ENCODE results near the gene HNRNPUL1.

Gene HNRNPUL1

GRCh38 chr19:41235480-41235879, 28.7 kb upstream of the HNRNPUL1 start:
- Histone ChIP-seq H3K9me3 (ENCODE audit: control insufficient read depth, low read length) (no peaks in the 10 kb centered on the region), H3K4me1 (ENCODE audit: control insufficient read depth, insufficient read depth, low read length, poor library complexity, severe bottlenecking) (no peaks in the 10 kb centered on the region), H3K36me3 (ENCODE audit: control insufficient read depth, insufficient read depth, low read length) (peaks cover 97% of the 10 kb centered on the region), H3K27ac (ENCODE audit: low read depth, low read length, severe bottlenecking) (no peak overlapping the region), H3K4me3 (ENCODE audit: extremely low read depth, insufficient read depth, low read length, poor library complexity, severe bottlenecking) (no peak overlapping the region)
- 90 to 100% methylated on average over 1 to 2 of the region's 4 CpGs for WGBS, 2 experiments (ENCODE audit: insufficient coverage in 2 of 2)

GRCh38 chr19:41238244-41238643, 25.9 kb upstream of the HNRNPUL1 start:
- 94 to 96% methylated on average over 5 to 8 of the region's 10 CpGs for WGBS, 2 experiments (ENCODE audit: insufficient coverage in 2 of 2)

GRCh38 chr19:41239363-41239762, 24.8 kb upstream of the HNRNPUL1 start:
- 97 to 98% methylated on average over 9 of the region's 9 CpGs for WGBS, 2 experiments (ENCODE audit: insufficient coverage in 2 of 2)
- H3K4me1 ChIP-seq (ENCODE audit: control insufficient read depth, insufficient read depth, low read length, poor library complexity, severe bottlenecking) = no peaks in the 10 kb centered on the region
- H3K36me3 ChIP-seq (ENCODE audit: control insufficient read depth, insufficient read depth, low read length) = peaks cover 99% of the 10 kb centered on the region
- H3K9me3 ChIP-seq (ENCODE audit: control insufficient read depth, low read length) = no peaks in the 10 kb centered on the region
- H3K27ac ChIP-seq (ENCODE audit: low read depth, low read length, severe bottlenecking) = no peak overlapping the region
- H3K4me3 ChIP-seq (ENCODE audit: extremely low read depth, insufficient read depth, low read length, poor library complexity, severe bottlenecking) = no peak overlapping the region

More at GRCh38 chr19:41238244-41238643, 25.9 kb upstream of the HNRNPUL1 start:
- Histone ChIP-seq H3K4me3 (ENCODE audit: extremely low read depth, insufficient read depth, low read length, poor library complexity, severe bottlenecking) (no peak overlapping the region), H3K4me1 (ENCODE audit: control insufficient read depth, insufficient read depth, low read length, poor library complexity, severe bottlenecking) (no peaks in the 10 kb centered on the region), H3K9me3 (ENCODE audit: control insufficient read depth, low read length) (no peaks in the 10 kb centered on the region), H3K27ac (ENCODE audit: low read depth, low read length, severe bottlenecking) (no peak overlapping the region), H3K36me3 (ENCODE audit: control insufficient read depth, insufficient read depth, low read length) (peaks cover 99% of the 10 kb centered on the region)

GRCh38 chr19:41239961-41240574, 24.1 kb upstream of the HNRNPUL1 start:
- H3K36me3 ChIP-seq (ENCODE audit: control insufficient read depth, insufficient read depth, low read length) = peaks cover 100% of the 10 kb centered on the region

GRCh38 chr19:41241859-41242258, 22.3 kb upstream of the HNRNPUL1 start:
- 96 to 97% methylated on average over 2 to 4 of the region's 5 CpGs for WGBS, 2 experiments (ENCODE audit: insufficient coverage in 2 of 2)
- H3K9me3 ChIP-seq (ENCODE audit: control insufficient read depth, low read length) = no peaks in the 10 kb centered on the region
- H3K4me1 ChIP-seq (ENCODE audit: control insufficient read depth, insufficient read depth, low read length, poor library complexity, severe bottlenecking) = no peaks in the 10 kb centered on the region
- no peak overlapping the region for H3K4me3 ChIP-seq (ENCODE audit: extremely low read depth, insufficient read depth, low read length, poor library complexity, severe bottlenecking)
- peaks cover 100% of the 10 kb centered on the region for H3K36me3 ChIP-seq (ENCODE audit: control insufficient read depth, insufficient read depth, low read length)
- H3K27ac ChIP-seq (ENCODE audit: low read depth, low read length, severe bottlenecking) = no peak overlapping the region

More at GRCh38 chr19:41239961-41240574, 24.1 kb upstream of the HNRNPUL1 start:
- WGBS, 2 experiments (ENCODE audit: insufficient coverage in 2 of 2) = 94 to 98% methylated on average over 2 of the region's 2 CpGs
- no peak overlapping the region for H3K4me3 ChIP-seq (ENCODE audit: extremely low read depth, insufficient read depth, low read length, poor library complexity, severe bottlenecking)
- H3K9me3 ChIP-seq (ENCODE audit: control insufficient read depth, low read length) = no peaks in the 10 kb centered on the region
- H3K27ac ChIP-seq (ENCODE audit: low read depth, low read length, severe bottlenecking) = no peak overlapping the region
- no peaks in the 10 kb centered on the region for H3K4me1 ChIP-seq (ENCODE audit: control insufficient read depth, insufficient read depth, low read length, poor library complexity, severe bottlenecking)

DNA sequence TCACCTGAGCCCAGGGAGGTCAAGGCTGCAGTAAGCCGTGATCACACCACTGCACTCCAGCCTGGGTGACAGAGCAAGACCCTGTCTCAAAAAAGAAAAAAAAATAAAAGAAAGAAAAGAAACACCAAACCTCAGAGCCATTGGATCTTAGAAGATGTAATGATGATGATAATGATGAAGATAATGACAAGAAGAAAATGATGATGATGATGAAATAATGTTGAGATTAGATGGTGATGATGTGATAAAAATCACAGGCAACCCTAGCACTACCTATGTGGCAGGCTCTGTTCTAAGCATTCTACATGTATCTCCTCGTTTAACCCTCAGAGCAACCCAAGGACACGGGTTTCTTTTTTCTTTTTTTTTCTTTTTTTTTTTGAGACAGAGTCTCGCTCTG, 20.1 kb upstream of the HNRNPUL1 start:
- no peaks in the 10 kb centered on the region for H3K4me1 ChIP-seq (ENCODE audit: control insufficient read depth, insufficient read depth, low read length, poor library complexity, severe bottlenecking)
- WGBS, 2 experiments (ENCODE audit: insufficient coverage in 2 of 2) = 100% methylated on average over 1 to 2 of the region's 4 CpGs
- no peaks in the 10 kb centered on the region for H3K9me3 ChIP-seq (ENCODE audit: control insufficient read depth, low read length)
- H3K27ac ChIP-seq (ENCODE audit: low read depth, low read length, severe bottlenecking) = no peak overlapping the region
- no peak overlapping the region for H3K4me3 ChIP-seq (ENCODE audit: extremely low read depth, insufficient read depth, low read length, poor library complexity, severe bottlenecking)
- H3K36me3 ChIP-seq (ENCODE audit: control insufficient read depth, insufficient read depth, low read length) = peaks cover 96% of the 10 kb centered on the region

GRCh38 chr19:41245843-41246242, 18.3 kb upstream of the HNRNPUL1 start:
- H3K4me1 ChIP-seq (ENCODE audit: control insufficient read depth, insufficient read depth, low read length, poor library complexity, severe bottlenecking) = no peaks in the 10 kb centered on the region
- H3K9me3 ChIP-seq (ENCODE audit: control insufficient read depth, low read length) = no peaks in the 10 kb centered on the region
- 100% methylated on average over 1 to 3 of the region's 3 CpGs for WGBS, 2 experiments (ENCODE audit: insufficient coverage in 2 of 2)
- H3K4me3 ChIP-seq (ENCODE audit: extremely low read depth, insufficient read depth, low read length, poor library complexity, severe bottlenecking) = no peak overlapping the region
- peaks cover 96% of the 10 kb centered on the region for H3K36me3 ChIP-seq (ENCODE audit: control insufficient read depth, insufficient read depth, low read length)
- no peak overlapping the region for H3K27ac ChIP-seq (ENCODE audit: low read depth, low read length, severe bottlenecking)

DNA sequence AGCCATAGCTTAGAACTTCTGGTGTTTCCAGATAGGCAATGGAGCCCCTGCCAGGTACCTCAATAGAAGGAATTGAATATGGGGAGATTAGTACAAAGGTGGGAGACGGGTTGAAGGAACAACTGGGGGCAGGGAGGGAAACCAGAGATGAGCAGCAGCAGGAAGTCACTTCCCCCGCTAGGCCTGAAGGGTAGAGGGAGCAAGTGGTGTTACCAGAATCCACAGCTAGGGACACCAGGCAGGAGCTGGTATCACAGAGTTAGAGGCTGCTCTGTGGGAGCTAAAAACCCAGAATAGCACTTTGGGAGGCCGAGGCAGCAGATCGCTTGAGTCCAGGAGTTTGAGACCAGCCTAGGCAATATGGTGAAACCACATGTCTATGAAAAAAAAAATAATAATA, 15.3 kb upstream of the HNRNPUL1 start:
- peaks cover 93% of the 10 kb centered on the region for H3K36me3 ChIP-seq (ENCODE audit: control insufficient read depth, insufficient read depth, low read length)
- H3K4me3 ChIP-seq (ENCODE audit: extremely low read depth, insufficient read depth, low read length, poor library complexity, severe bottlenecking) = no peak overlapping the region
- no peaks in the 10 kb centered on the region for H3K4me1 ChIP-seq (ENCODE audit: control insufficient read depth, insufficient read depth, low read length, poor library complexity, severe bottlenecking)
- WGBS, 2 experiments (ENCODE audit: insufficient coverage in 2 of 2) = 95% methylated on average over 2 to 4 of the region's 4 CpGs
- no peak overlapping the region for H3K27ac ChIP-seq (ENCODE audit: low read depth, low read length, severe bottlenecking)
- no peaks in the 10 kb centered on the region for H3K9me3 ChIP-seq (ENCODE audit: control insufficient read depth, low read length)

DNA sequence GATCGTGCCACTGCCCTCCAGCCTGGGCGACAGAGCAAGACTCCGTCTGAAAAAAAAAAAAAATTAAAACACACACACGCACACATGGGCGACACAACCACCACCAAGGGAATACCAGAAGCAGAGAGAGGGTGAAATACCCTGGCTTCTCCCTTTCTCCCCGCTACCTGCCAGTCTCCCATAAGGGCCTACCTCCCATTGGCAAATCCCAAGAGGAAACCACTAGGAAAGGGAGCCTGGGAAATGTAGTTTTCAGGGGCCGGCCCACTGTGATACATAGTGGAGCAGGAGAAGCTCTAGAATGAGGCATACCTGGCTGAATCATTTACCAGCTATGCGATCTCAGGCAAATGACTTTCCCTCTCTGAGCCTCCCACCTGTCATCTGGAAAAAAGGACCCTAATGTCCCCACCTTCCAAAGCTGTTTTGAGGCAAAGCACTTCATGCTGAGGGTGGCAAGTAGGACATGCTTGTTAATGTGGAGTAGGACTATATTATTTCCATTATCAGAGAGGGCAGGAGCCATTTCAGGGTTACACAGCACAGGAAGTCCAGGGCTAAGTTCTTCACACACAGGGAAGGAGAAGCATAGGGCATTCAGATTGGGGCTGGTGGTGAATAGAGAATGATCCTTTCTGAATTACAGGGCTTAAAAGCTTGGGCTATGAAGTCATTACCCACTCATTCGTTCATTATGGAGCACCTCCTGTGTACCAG, 14.3 kb upstream of the HNRNPUL1 start:
- Histone ChIP-seq H3K27ac (ENCODE audit: low read depth, low read length, severe bottlenecking) (no peak overlapping the region), H3K4me3 (ENCODE audit: extremely low read depth, insufficient read depth, low read length, poor library complexity, severe bottlenecking) (no peak overlapping the region), H3K4me1 (ENCODE audit: control insufficient read depth, insufficient read depth, low read length, poor library complexity, severe bottlenecking) (no peaks in the 10 kb centered on the region), H3K36me3 (ENCODE audit: control insufficient read depth, insufficient read depth, low read length) (peaks cover 93% of the 10 kb centered on the region), H3K9me3 (ENCODE audit: control insufficient read depth, low read length) (no peaks in the 10 kb centered on the region)
- 97% methylated on average over 3 to 4 of the region's 9 CpGs for WGBS, 2 experiments (ENCODE audit: insufficient coverage in 2 of 2)

DNA sequence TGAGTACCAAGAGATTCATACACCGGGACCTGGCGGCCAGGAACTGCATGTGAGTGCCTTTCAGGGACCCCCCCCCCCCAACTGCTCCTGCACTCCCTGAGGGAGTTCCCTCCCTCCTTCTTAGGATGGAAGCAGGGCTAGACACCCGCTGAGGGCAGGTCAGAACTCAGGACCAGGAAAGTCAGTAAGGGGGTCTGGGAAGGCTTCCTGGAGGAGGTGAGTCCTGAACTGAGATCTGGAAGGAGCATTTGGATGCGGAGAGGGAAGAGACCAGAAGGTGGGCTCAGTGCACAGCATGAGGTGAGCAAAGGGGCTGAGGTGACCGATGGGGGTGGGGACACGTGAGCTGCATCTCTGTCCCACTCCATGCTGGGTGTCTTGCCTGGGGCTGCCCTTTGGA, 10.5 kb upstream of the HNRNPUL1 start:
- WGBS, 2 experiments (ENCODE audit: insufficient coverage in 2 of 2) = 86 to 93% methylated on average over 5 of the region's 6 CpGs
- Histone ChIP-seq H3K27ac (ENCODE audit: low read depth, low read length, severe bottlenecking) (no peak overlapping the region), H3K4me1 (ENCODE audit: control insufficient read depth, insufficient read depth, low read length, poor library complexity, severe bottlenecking) (no peaks in the 10 kb centered on the region), H3K36me3 (ENCODE audit: control insufficient read depth, insufficient read depth, low read length) (peaks cover 95% of the 10 kb centered on the region), H3K9me3 (ENCODE audit: control insufficient read depth, low read length) (no peaks in the 10 kb centered on the region), H3K4me3 (ENCODE audit: extremely low read depth, insufficient read depth, low read length, poor library complexity, severe bottlenecking) (no peak overlapping the region)

- Histone ChIP-seq H3K27ac (ENCODE audit: low read depth, low read length, severe bottlenecking) (no peak overlapping the region), H3K36me3 (ENCODE audit: control insufficient read depth, insufficient read depth, low read length) (peaks cover 95% of the 10 kb centered on the region), H3K4me1 (ENCODE audit: control insufficient read depth, insufficient read depth, low read length, poor library complexity, severe bottlenecking) (no peaks in the 10 kb centered on the region), H3K9me3 (ENCODE audit: control insufficient read depth, low read length) (no peaks in the 10 kb centered on the region), H3K4me3 (ENCODE audit: extremely low read depth, insufficient read depth, low read length, poor library complexity, severe bottlenecking) (no peak overlapping the region)
Observed at GRCh38 chr19:41255171-41255570, 9.0 kb upstream of the HNRNPUL1 start.
